HG03342 (cell line): Measurements from ENCODE around the gene EXOC6.
"Not testable (repeated sequence)": the region's sequence is repeated elsewhere in the genome, so short reads cannot be mapped to it uniquely, and the experiment has no call there.

Experiments
- ATAC-seq: cut with Tn5 transposase; IDR thresholded peaks from one replicate; pipeline ENCODE4 v1.9.1; 2021; ENCODE audit warnings: mild to moderate bottlenecking, moderate library complexity; ENCODE audit not compliant: unreplicated experiment

EXOC6 gene

GRCh38 chr10:93075369-93076221, 227.3 kb downstream of the EXOC6 start:
- ATAC-seq: peak; percentile 53

GRCh38 chr10:93076871-93077270, 228.6 kb downstream of the EXOC6 start:
- no peak for ATAC-seq

GRCh38 chr10:93077860-93078337, 229.6 kb downstream of the EXOC6 start:
- ATAC-seq: no peak

- no peak for ATAC-seq
These were observed 231.5 kb downstream of the EXOC6 start for GRCh38 chr10:93079663-93080349.

- no peak for ATAC-seq
These were observed 232.2 kb downstream of the EXOC6 start for GRCh38 chr10:93080350-93081046.

- no peak for ATAC-seq
These were observed 233.0 kb downstream of the EXOC6 start for GRCh38 chr10:93081318-93081717.

- ATAC-seq: no peak
These were observed 233.5 kb downstream of the EXOC6 start for GRCh38 chr10:93081834-93082233.

GRCh38 chr10:93083743-93084539, 235.6 kb downstream of the EXOC6 start:
- no peak for ATAC-seq

- no peak for ATAC-seq
These were observed 237.0 kb downstream of the EXOC6 start for GRCh38 chr10:93085272-93085859.

GRCh38 chr10:93086289-93086688, 238.0 kb downstream of the EXOC6 start:
- ATAC-seq: no peak

GRCh38 chr10:93087846-93088245, 239.5 kb downstream of the EXOC6 start:
- no peak for ATAC-seq

- no peak for ATAC-seq
These were observed 240.1 kb downstream of the EXOC6 start for GRCh38 chr10:93088466-93088865.

GRCh38 chr10:93090619-93091018, 242.3 kb downstream of the EXOC6 start:
- ATAC-seq: no peak

GRCh38 chr10:93091960-93092359, 243.6 kb downstream of the EXOC6 start:
- no peak for ATAC-seq

GRCh38 chr10:93095225-93095624, 246.9 kb downstream of the EXOC6 start:
- ATAC-seq: no peak

- ATAC-seq: no peak
These were observed 248.6 kb downstream of the EXOC6 start for GRCh38 chr10:93096901-93097300.

- ATAC-seq: no peak
These were observed 249.1 kb downstream of the EXOC6 start for GRCh38 chr10:93097386-93097785.

GRCh38 chr10:93098816-93099215, 250.5 kb downstream of the EXOC6 start:
- ATAC-seq: no peak

GRCh38 chr10:93099670-93100069, 251.3 kb downstream of the EXOC6 start:
- ATAC-seq: no peak

GRCh38 chr10:93101148-93101547, 252.8 kb downstream of the EXOC6 start:
- ATAC-seq: not testable (repeated sequence)
